GM23338 (cell line): ENCODE measurements around the gene GUCY1A1. TPM values are rescaled to one million over a fixed set of nuclear protein-coding genes. Genes with fewer than 3 reads are reported as not detected.

Experiments
- ATAC-seq: fragments of 200-7000 bp; cut with Tn5 transposase; 3 replicates; pipeline ENCODE4 v1.9.1; 2020
- DNase-seq: peaks from one replicate; pipeline ENCODE4 v3.0.0-alpha.2; 2015; ENCODE audit warnings: low spot score
- H2AFZ ChIP-seq: fragments of 200-600 bp; sonication (generic); 2 replicates; pipeline ENCODE4 v1.8.0; 2016; ENCODE audit warnings: antibody characterized with exemption, mild to moderate bottlenecking, moderate library complexity
- H3F3A ChIP-seq: fragments of 200-600 bp; sonication (generic); replicated peaks from 2 replicates; pipeline ENCODE4 v1.8.0; 2017; ENCODE audit warnings: antibody characterized with exemption, mixed run types, low read depth
- H3K27ac ChIP-seq: fragments of 200-600 bp; sonication (generic); 2 replicates; pipeline ENCODE4 v1.6.1; 2016; ENCODE audit warnings: low read depth
- H3K27me3 ChIP-seq: fragments of 200-600 bp; sonication (generic); 2 replicates; pipeline ENCODE4 v1.8.0; 2016; ENCODE audit warnings: mild to moderate bottlenecking, mixed run types, moderate library complexity; ENCODE audit not compliant: insufficient read depth
- H3K36me3 ChIP-seq: fragments of 200-600 bp; sonication (generic); 2 replicates; pipeline ENCODE4 v1.8.0; 2016; ENCODE audit warnings: mild to moderate bottlenecking; ENCODE audit not compliant: insufficient read depth
- H3K4me1 ChIP-seq: fragments of 200-600 bp; sonication (generic); 2 replicates; pipeline ENCODE4 v1.8.0; 2016; ENCODE audit warnings: mild to moderate bottlenecking, moderate library complexity; ENCODE audit not compliant: insufficient read depth
- H3K4me2 ChIP-seq: fragments of 200-600 bp; sonication (generic); 2 replicates; pipeline ENCODE4 v1.7.1; 2017; ENCODE audit warnings: mixed run types
- H3K4me3 ChIP-seq: fragments of 200-600 bp; sonication (generic); 2 replicates; pipeline ENCODE4 v1.6.1; 2016; ENCODE audit warnings: mixed run types
- H3K79me2 ChIP-seq: fragments of 200-600 bp; sonication (generic); replicated peaks from 2 replicates; pipeline ENCODE4 v1.8.0; 2017; ENCODE audit warnings: mild to moderate bottlenecking; ENCODE audit not compliant: insufficient read depth
- H3K9me2 ChIP-seq: fragments of 200-600 bp; sonication (generic); 2 replicates; pipeline ENCODE4 v1.8.0; 2017; ENCODE audit not compliant: insufficient read depth
- H4K20me1 ChIP-seq: fragments of 200-600 bp; sonication (generic); replicated peaks from 2 replicates; pipeline ENCODE4 v1.8.0; 2017; ENCODE audit warnings: mild to moderate bottlenecking; ENCODE audit not compliant: insufficient read depth
- H3K27ac Mint-ChIP-seq: 2 replicates; pipeline ENCODE4 v1.8.0; 2020; ENCODE audit warnings: inconsistent platforms, mild to moderate bottlenecking, moderate library complexity, mixed read lengths
- H3K27me3 Mint-ChIP-seq: 3 replicates; pipeline ENCODE4 v1.8.0; 2022; ENCODE audit warnings: low read depth, mild to moderate bottlenecking, moderate library complexity, mixed read lengths, inconsistent platforms; ENCODE audit not compliant: insufficient read depth, poor library complexity
- H3K36me3 Mint-ChIP-seq: 3 replicates; pipeline ENCODE4 v1.8.0; 2021; ENCODE audit warnings: low read depth, mild to moderate bottlenecking, inconsistent platforms, moderate library complexity, mixed read lengths
- H3K4me1 Mint-ChIP-seq: 3 replicates; pipeline ENCODE4 v1.8.0; 2020; ENCODE audit warnings: mild to moderate bottlenecking, inconsistent platforms, mixed read lengths
- H3K4me3 Mint-ChIP-seq: 3 replicates; pipeline ENCODE4 v1.8.0; 2021; ENCODE audit warnings: moderate library complexity, mild to moderate bottlenecking, inconsistent platforms, mixed read lengths
- H3K9me3 Mint-ChIP-seq: 3 replicates; pipeline ENCODE4 v1.8.0; 2020; ENCODE audit warnings: moderate library complexity, mild to moderate bottlenecking, inconsistent platforms, mixed read lengths
- CREB1 ChIP-seq: fragments of 250-450 bp; sonication (Bioruptor Pico); IDR thresholded peaks from 2 replicates; pipeline ENCODE4 v1.5.0; 2020; ENCODE audit warnings: low read depth, mild to moderate bottlenecking, moderate library complexity
- CTCF ChIP-seq, 2 experiments: fragments of 200-600 bp in 1 of 2; sonication (generic) in 1 of 2; conservative IDR thresholded peaks; 2 replicates each; pipeline versions ENCODE4 v1.5.1 to v1.6.1; 2016 to 2017; ENCODE audit warnings: antibody characterized with exemption in 2 of 2, low read depth in 2 of 2, mild to moderate bottlenecking in 2 of 2, moderate library complexity in 1 of 2
- ETS1 ChIP-seq: IDR thresholded peaks from 2 replicates; pipeline ENCODE4 v1.6.1; 2016; ENCODE audit warnings: antibody characterized with exemption
- EZH2 ChIP-seq: fragments of 200-600 bp; sonication (generic); IDR thresholded peaks from one replicate; pipeline ENCODE4 v1.8.0; 2017; ENCODE audit warnings: antibody characterized with exemption, mild to moderate bottlenecking, low read depth; ENCODE audit not compliant: unreplicated experiment
- EZH2phosphoT487 ChIP-seq: fragments of 200-600 bp; sonication (generic); IDR thresholded peaks from one replicate; pipeline ENCODE4 v1.8.1; 2018; ENCODE audit warnings: antibody characterized with exemption; ENCODE audit not compliant: unreplicated experiment
- JUNB ChIP-seq: IDR thresholded peaks from one replicate; pipeline ENCODE4 v1.6.1; 2016; ENCODE audit warnings: antibody characterized with exemption; ENCODE audit not compliant: unreplicated experiment
- NANOG ChIP-seq: IDR thresholded peaks from 2 replicates; pipeline ENCODE4 v1.6.1; 2016; ENCODE audit warnings: antibody characterized with exemption, borderline replicate concordance
- POLR2AphosphoS5 ChIP-seq: IDR thresholded peaks from 2 replicates; pipeline ENCODE4 v1.6.1; 2016; ENCODE audit warnings: antibody characterized with exemption, low read depth
- STAT1 ChIP-seq: IDR thresholded peaks from one replicate; pipeline ENCODE4 v1.6.1; 2016; ENCODE audit warnings: antibody characterized with exemption; ENCODE audit not compliant: unreplicated experiment
- ZNF114 ChIP-seq: fragments of 250-450 bp; sonication (Bioruptor Pico); IDR thresholded peaks from 2 replicates; pipeline ENCODE4 v1.5.0; 2020; ENCODE audit warnings: mild to moderate bottlenecking, moderate library complexity
- ZNF331 ChIP-seq: fragments of 250-450 bp; sonication (Bioruptor Pico); IDR thresholded peaks from 2 replicates; pipeline ENCODE4 v1.5.0; 2020; ENCODE audit warnings: low read depth, mild to moderate bottlenecking, moderate library complexity
- ZNF462 ChIP-seq: fragments of 250-450 bp; sonication (Bioruptor Pico); IDR thresholded peaks from 2 replicates; pipeline ENCODE4 v1.5.0; 2020; ENCODE audit warnings: mild to moderate bottlenecking, moderate library complexity
- polyA plus RNA-seq: library from polyadenylated mRNA; unstranded; fragments of >200 nt; fragmentation: Nextera tagmentation; extraction: Ambion mirVana; gene quantifications from 2 replicates; pipeline ENCODE4 v1.2.1, GENCODE V29; 2016
- total RNA-seq: library from RNA; depleted of rRNA; stranded (reverse); fragments of >200 nt; shearing (Covaris generic); gene quantifications from 2 replicates; pipeline ENCODE4 v1.2.3, GENCODE V29; 2014

Gene GUCY1A1
- total and polyA plus RNA-seq, 2 experiments from 2014 or later: not detected

GRCh38 chr4:155738548-155738947, 71.9 kb downstream of the GUCY1A1 start:
- H3K4me3 ChIP-seq: no peak overlapping the region
- Mint-ChIP-seq H3K27me3 (no peaks in the 10 kb centered on the region), H3K27ac (no peak overlapping the region), H3K36me3 (no peaks in the 10 kb centered on the region), H3K9me3 (no peaks in the 10 kb centered on the region), H3K4me1 (no peaks in the 10 kb centered on the region), H3K4me3 (no peak overlapping the region)
- no peak for TF ChIP-seq ZNF331 (CRISPR knock-in tag)
- no peak overlapping the region for H2AFZ ChIP-seq
- H3K36me3 ChIP-seq: no peaks in the 10 kb centered on the region
- ATAC-seq: no peak
- H4K20me1 ChIP-seq: no peaks in the 10 kb centered on the region
- no peak for DNase-seq
- peaks cover 7% of the 10 kb centered on the region for H3K9me2 ChIP-seq
- H3K4me1 ChIP-seq: no peaks in the 10 kb centered on the region
- no peaks in the 10 kb centered on the region for H3K27me3 ChIP-seq
- no peak overlapping the region for H3K27ac ChIP-seq
- H3F3A ChIP-seq: no peaks in the 10 kb centered on the region
- H3K79me2 ChIP-seq: no peaks in the 10 kb centered on the region
- no peak overlapping the region for H3K4me2 ChIP-seq

GRCh38 chr4:155741546-155741945, 74.9 kb downstream of the GUCY1A1 start:
- Mint-ChIP-seq H3K27ac (no peak overlapping the region), H3K4me1 (peaks cover 5% of the 10 kb centered on the region; the same call in 2 of the 3 replicates), H3K4me3 (no peak overlapping the region), H3K9me3 (peaks cover 2% of the 10 kb centered on the region; the same call in 1 of the 3 replicates), H3K27me3 (no peaks in the 10 kb centered on the region), H3K36me3 (no peaks in the 10 kb centered on the region)
- peaks cover 10% of the 10 kb centered on the region for H3K4me1 ChIP-seq
- H3K9me2 ChIP-seq: peaks cover 7% of the 10 kb centered on the region
- no peaks in the 10 kb centered on the region for H3K79me2 ChIP-seq
- no peak overlapping the region for H3K4me2 ChIP-seq
- H3F3A ChIP-seq: no peaks in the 10 kb centered on the region
- ATAC-seq (no peak), DNase-seq (no peak)
- no peaks in the 10 kb centered on the region for H4K20me1 ChIP-seq
- no peaks in the 10 kb centered on the region for H3K27me3 ChIP-seq
- H3K36me3 ChIP-seq: no peaks in the 10 kb centered on the region
- H3K27ac ChIP-seq: no peak overlapping the region
- H3K4me3 ChIP-seq: no peak overlapping the region
- no peak overlapping the region for H2AFZ ChIP-seq
- TF ChIP-seq ZNF114 (CRISPR knock-in tag) (no peak), ETS1 (no peak), STAT1 (no peak), CTCF (conservative IDR thresholded peaks at IDR 0.05; ENCODE audit: low read depth in 2 of 2) (no peak), POLR2AphosphoS5 (no peak), NANOG (no peak), EZH2 (no peak), CREB1 (no peak), ZNF462 (CRISPR knock-in tag) (no peak), EZH2phosphoT487 (no peak), JUNB (no peak)
